Tibial nerve (tissue), 4 donors: Measurements from ENCODE around the gene CENPQ. TPM values are rescaled to one million over a fixed set of nuclear protein-coding genes. Genes with fewer than 3 reads are reported as not detected.

Experiments
- DNase-seq, 2 donors: peaks; one replicate each; pipeline ENCODE4 v3.0.0-alpha.2; 2019; ENCODE audit warnings: low spot score in 2 of 2
- H3K27ac ChIP-seq, 4 donors: fragments of 200-600 bp; sonication (generic) in 3 of 4; one replicate each; pipeline ENCODE4 v1.5.1; 2017 to 2019; ENCODE audit warnings: mild to moderate bottlenecking in 1 of 4
- H3K27me3 ChIP-seq, 2 donors: fragments of 200-600 bp; sonication (generic) in 1 of 2; one replicate each; pipeline versions ENCODE4 v1.5.1 to v1.6.0; 2017 to 2019
- H3K36me3 ChIP-seq, 3 donors: fragments of 200-600 bp; sonication (generic); one replicate each; pipeline ENCODE4 v1.5.1; 2018 to 2019
- H3K4me1 ChIP-seq, 4 donors: fragments of 200-600 bp; sonication (generic) in 3 of 4; one replicate each; pipeline ENCODE4 v1.5.1; 2017 to 2019
- H3K4me3 ChIP-seq, 4 donors: fragments of 200-600 bp; sonication (generic) in 3 of 4; one replicate each; pipeline ENCODE4 v1.5.1; 2017 to 2019; ENCODE audit warnings: mild to moderate bottlenecking in 1 of 4, moderate library complexity in 1 of 4
- H3K9me3 ChIP-seq, 4 donors: fragments of 200-600 bp; sonication (generic) in 3 of 4; one replicate each; pipeline ENCODE4 v1.5.1; 2017 to 2019
- CTCF ChIP-seq, 5 experiments: fragments of 200-600 bp in 3 of 5; fragments of 450-650 bp in 2 of 5; sonication (generic) in 3 of 5; IDR thresholded peaks; one replicate each; pipeline ENCODE4 v1.5.1; 2016 to 2019; ENCODE audit warnings: antibody characterized with exemption in 5 of 5, mild to moderate bottlenecking in 3 of 5, moderate library complexity in 2 of 5
- EP300 ChIP-seq, 2 donors: sonication (generic); formaldehyde crosslinking; IDR thresholded peaks; one replicate each; pipeline ENCODE4 v1.6.1; 2017; ENCODE audit warnings: antibody characterized with exemption in 2 of 2, mild to moderate bottlenecking in 1 of 2
- POLR2A ChIP-seq, 2 donors: fragments of 450-650 bp; IDR thresholded peaks; one replicate each; pipeline ENCODE4 v1.6.1; 2017; ENCODE audit warnings: antibody characterized with exemption in 2 of 2, mild to moderate bottlenecking in 2 of 2, moderate library complexity in 2 of 2
- WGBS, 2 donors: methylation state at CpG; one replicate each; pipeline ENCODE4 v1.1.5; 2018; 5-methylcytosine and 5-hydroxymethylcytosine counted together
- total RNA-seq, 4 donors: library from RNA; depleted of rRNA; stranded (reverse); fragments of >200 nt; gene quantifications; one replicate each; pipeline ENCODE4 v1.1.0, GENCODE V29; 2016

CENPQ gene
- total RNA-seq, 4 donors from 2014 or later: 2.4 to 7.1 (median 4.9) TPM

GRCh38 chr6:49506569-49507111 is 43.5 kb downstream of the CENPQ start:
- Histone ChIP-seq H3K27me3 (no peaks in the 10 kb centered on the region), H3K4me1 (no peaks in the 10 kb centered on the region), H3K36me3 (no peaks in the 10 kb centered on the region), H3K9me3 (no peaks in the 10 kb centered on the region), H3K4me3 (no peak overlapping the region), H3K27ac (no peak overlapping the region)
- 81 to 86% methylated on average over 5 of the region's 5 CpGs for WGBS, 2 donors
- DNase-seq: no peak
- TF ChIP-seq EP300 (IDR thresholded peaks at IDR 0.05) (no peak), POLR2A (IDR thresholded peaks at IDR 0.05) (no peak), CTCF (IDR thresholded peaks at IDR 0.05) (no peak)

- TF ChIP-seq EP300 (IDR thresholded peaks at IDR 0.05): no peak
- WGBS, 2 donors: 73 to 74% methylated on average over 3 of the region's 3 CpGs
- no peak for DNase-seq
Observed at GRCh38 chr6:49509342-49509741, 46.2 kb downstream of the CENPQ start.

GRCh38 chr6:49513153-49513989 is 50.2 kb downstream of the CENPQ start:
- H3K36me3 ChIP-seq: no peaks in the 10 kb centered on the region
- no peaks in the 10 kb centered on the region for H3K9me3 ChIP-seq
- no peaks in the 10 kb centered on the region for H3K27me3 ChIP-seq
- H3K27ac ChIP-seq: no peak overlapping the region
- no peak overlapping the region for H3K4me3 ChIP-seq
- no peaks in the 10 kb centered on the region for H3K4me1 ChIP-seq
- DNase-seq: no peak
- WGBS, 2 donors: 49 to 52% methylated on average over 2 of the region's 2 CpGs
- TF ChIP-seq CTCF (IDR thresholded peaks at IDR 0.05) (no peak), POLR2A (IDR thresholded peaks at IDR 0.05) (no peak), EP300 (IDR thresholded peaks at IDR 0.05) (no peak)

More at GRCh38 chr6:49509342-49509741, 46.2 kb downstream of the CENPQ start:
- Histone ChIP-seq H3K36me3 (no peaks in the 10 kb centered on the region), H3K27me3 (no peaks in the 10 kb centered on the region), H3K9me3 (no peaks in the 10 kb centered on the region), H3K27ac (no peak overlapping the region), H3K4me1 (no peaks in the 10 kb centered on the region), H3K4me3 (no peak overlapping the region)

GRCh38 chr6:49514571-49515484 is 51.7 kb downstream of the CENPQ start:
- Histone ChIP-seq H3K27ac (no peak overlapping the region), H3K27me3 (no peaks in the 10 kb centered on the region), H3K4me3 (no peak overlapping the region), H3K9me3 (no peaks in the 10 kb centered on the region), H3K36me3 (no peaks in the 10 kb centered on the region), H3K4me1 (no peaks in the 10 kb centered on the region)
- WGBS, 2 donors: 73 to 82% methylated on average over 8 of the region's 8 CpGs
- DNase-seq: no peak
- TF ChIP-seq EP300 (IDR thresholded peaks at IDR 0.05) (no peak), POLR2A (IDR thresholded peaks at IDR 0.05) (no peak), CTCF (IDR thresholded peaks at IDR 0.05) (no peak)

- TF ChIP-seq POLR2A (IDR thresholded peaks at IDR 0.05): no peak
- TF ChIP-seq EP300 (IDR thresholded peaks at IDR 0.05): no peak
- no peak for TF ChIP-seq CTCF (IDR thresholded peaks at IDR 0.05)
Observed at GRCh38 chr6:49515485-49516146, 52.4 kb downstream of the CENPQ start.

More at GRCh38 chr6:49515485-49516146, 52.4 kb downstream of the CENPQ start:
- no peaks in the 10 kb centered on the region for H3K4me1 ChIP-seq
- H3K4me3 ChIP-seq: no peak overlapping the region
- H3K27ac ChIP-seq: no peak overlapping the region
- WGBS, 2 donors: 80 to 84% methylated on average over 10 of the region's 10 CpGs
- no peaks in the 10 kb centered on the region for H3K27me3 ChIP-seq
- H3K36me3 ChIP-seq: no peaks in the 10 kb centered on the region
- no peaks in the 10 kb centered on the region for H3K9me3 ChIP-seq
- DNase-seq: no peak
